Left renal cortex interstitium (tissue), 4 donors: Measurements from ENCODE around the gene RHOT1. TPM values are rescaled to one million over a fixed set of nuclear protein-coding genes. Genes with fewer than 3 reads are reported as not detected.
"Not testable (repeated sequence)": the region's sequence is repeated elsewhere in the genome, so short reads cannot be mapped to it uniquely, and the experiment has no call there.

Experiments used
- DNase-seq, 4 donors: peaks; one replicate each; pipeline ENCODE4 v3.0.0-alpha.2; 2013; ENCODE audit warnings: low read depth in 4 of 4, low spot score in 2 of 4, missing footprints in 1 of 4
- polyA plus RNA-seq, 4 donors: library from polyadenylated mRNA; unstranded; fragments of 120-200 nt; gene quantifications; one replicate each; pipeline ENCODE4 v1.2.1, GENCODE V29; 2013; ENCODE audit not compliant: insufficient read length in 4 of 4

RHOT1 gene
- 10 to 100 TPM; 46.0 to 61.2 (median 52.5) TPM for polyA plus RNA-seq

DNA sequence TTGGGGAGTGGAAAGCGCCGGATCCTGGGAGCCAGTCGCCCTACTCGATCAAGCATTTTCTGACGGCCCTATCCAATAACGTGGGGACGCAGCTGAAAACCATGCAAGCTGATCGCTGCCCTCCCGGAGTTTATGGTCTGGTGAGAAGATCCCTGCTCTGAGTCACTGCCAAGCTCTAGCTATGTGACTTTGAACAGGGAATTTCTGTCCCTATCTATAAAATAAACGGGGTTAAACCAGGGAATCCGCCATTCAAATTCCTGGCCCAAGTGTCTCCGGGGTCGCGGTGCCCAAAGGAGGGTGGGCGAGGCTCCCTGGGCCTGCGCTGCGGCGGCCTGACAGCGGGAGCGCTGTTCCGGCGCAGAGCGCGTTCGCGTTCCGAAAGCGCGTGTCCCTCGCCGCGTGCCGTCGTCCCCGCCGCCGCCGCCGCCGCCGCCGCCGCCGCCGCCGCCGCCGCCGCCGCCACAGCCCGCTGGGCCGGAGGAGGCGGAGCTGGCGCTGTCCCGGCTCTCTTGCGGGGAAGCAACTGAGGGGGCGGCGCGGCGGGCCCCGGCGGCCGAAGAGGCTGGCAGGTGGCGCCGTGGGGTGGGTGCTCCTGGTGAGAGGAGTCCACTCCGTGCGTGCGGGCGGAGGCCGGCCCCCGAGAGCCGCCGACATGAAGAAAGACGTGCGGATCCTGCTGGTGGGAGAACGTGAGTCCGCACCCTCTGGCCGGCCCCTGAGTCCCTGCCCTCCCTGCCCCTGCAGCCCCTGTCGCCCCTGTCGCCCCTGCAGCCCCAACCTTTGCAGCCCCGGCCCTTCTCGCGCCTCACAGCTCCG, at the start of gene RHOT1:
Gene RHOT1, plus strand, starts transcription at position 465 of the 819 bp plus-strand sequence. Its CDS starts 191 bp downstream, at position 656.
- peak in 3 of 4 donors; percentile 61 to 86 (median 63) for DNase-seq

- DNase-seq: no peak
Observed at GRCh38 chr17:32099686-32100085, 42.6 kb upstream of the RHOT1 start.

DNA sequence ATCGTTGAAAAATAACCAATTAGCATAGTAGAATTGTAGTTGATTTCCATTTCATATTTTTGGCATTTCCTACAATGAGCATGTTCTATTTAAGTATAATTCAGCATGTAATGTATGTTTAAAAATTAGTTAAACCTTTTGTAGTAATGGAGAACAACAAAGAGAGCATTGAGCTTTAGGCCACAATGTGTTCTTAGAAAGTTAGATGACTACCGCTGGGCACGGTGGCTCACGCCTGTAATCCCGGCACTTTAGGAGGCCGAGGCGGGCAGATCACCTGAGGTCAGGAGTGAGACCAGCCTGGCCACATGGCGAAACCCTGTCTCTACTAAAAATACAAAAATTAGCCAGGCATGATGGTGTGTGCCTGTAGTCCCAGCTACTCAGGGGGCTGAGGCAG, 42.0 kb upstream of the RHOT1 start:
- DNase-seq: not testable (repeated sequence)

DNA sequence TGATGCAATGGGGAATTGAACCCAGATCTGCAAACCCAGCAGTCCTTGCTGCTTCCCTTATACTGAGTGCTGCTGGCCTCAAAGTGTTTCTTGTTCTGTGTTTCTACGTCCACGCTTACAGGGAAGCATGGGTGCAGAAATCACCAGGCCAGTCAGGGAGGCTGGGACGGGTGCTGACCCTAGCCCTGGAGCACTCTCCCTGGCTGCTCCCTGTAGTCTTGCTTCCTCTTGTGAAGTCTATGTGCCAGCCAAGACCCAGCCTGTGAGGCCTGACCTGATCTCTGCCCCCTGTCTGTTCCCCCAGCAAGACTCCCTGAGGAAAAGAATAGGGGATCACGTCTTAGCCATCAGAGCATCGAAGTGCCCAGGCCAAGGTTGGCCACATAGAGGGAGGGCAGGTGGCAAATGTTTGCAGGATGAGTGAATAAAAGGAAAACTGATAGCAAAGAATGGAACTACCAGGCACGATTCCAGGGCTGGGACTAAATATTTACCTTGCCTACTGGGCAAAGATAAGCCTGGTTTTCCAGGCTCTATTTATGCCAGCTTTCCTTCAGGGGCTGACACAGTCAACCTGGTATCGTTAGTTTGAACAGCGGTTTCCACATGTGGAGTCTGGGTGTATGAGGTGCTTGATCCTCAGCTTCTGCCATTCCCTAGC, 41.2 kb upstream of the RHOT1 start:
- no peak for DNase-seq

DNA sequence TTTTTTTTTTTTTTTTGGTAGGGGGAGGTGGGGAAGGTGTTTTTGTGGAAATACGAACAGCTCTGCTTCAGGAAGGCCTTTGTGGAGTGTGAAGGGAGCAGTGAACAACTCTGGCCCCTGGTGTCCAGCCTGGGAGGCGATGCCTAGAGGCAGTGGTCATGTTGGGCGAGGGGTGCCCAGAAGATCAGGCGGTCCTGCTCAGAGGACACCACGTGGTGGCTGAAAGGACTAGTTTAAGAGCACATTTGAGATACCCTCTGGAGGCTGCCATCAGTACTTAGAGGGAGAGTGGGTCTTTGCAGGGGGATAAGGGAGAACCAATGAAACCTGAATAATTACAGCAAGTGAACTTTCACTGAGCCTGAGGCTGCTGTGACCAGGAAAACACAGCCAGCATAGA, 40.1 kb upstream of the RHOT1 start:
- DNase-seq: no peak

DNA sequence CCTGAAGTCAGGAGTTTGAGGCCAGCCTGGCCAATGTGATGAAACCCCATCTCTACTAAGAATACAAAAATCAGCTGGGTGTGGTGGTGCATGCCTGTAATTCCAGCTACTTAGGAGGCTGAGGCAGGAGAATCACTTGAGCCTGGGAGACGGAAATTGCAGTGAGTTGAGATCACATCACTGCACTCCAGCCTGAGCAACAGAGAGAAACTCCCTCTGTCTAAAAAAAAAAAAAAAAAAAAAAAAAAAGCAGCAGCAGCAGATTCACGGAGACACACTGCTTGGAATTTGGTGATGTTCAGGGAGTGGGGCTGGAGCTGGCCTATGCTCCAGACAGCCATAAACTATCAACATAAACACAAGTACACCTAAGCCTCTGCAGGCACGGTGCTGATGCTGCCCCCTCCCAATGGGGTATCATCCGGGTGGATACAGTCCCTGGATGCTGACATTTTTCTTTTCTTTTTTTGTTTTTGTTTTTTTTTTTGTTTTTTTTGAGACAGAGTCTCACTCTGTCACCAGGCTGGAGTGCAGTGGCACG, 39.6 kb upstream of the RHOT1 start:
- DNase-seq: no peak

DNA sequence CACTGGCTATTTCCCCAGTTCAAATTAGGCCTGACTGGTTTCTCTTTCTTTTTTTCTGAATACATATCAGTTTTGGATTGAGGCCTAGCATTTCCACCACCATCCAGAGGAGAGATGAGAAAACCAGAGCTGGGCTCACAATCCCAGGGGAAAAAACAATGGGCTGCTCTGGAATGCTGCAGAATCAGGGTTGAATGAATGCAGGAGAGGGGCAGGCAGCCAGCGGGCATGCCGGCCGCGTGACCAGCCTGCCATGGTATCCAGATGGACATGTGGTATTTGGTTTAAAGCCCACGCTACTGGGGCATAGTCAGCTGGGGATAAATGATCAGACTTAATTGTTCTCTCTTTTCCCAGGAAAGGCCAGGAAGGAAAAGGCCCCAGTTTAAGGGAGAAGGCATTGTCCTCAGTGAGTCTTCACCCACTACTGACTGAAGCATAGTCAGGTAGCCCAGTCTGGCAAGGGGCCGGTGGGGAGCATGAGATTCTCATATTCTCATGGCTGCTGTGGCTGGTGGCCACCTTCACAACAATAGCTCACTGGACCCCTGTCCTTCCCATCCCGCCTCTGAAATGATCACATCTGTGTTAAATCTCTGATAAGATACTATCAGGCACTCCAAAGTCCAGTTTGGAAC, 38.7 kb upstream of the RHOT1 start:
- DNase-seq: no peak

DNA sequence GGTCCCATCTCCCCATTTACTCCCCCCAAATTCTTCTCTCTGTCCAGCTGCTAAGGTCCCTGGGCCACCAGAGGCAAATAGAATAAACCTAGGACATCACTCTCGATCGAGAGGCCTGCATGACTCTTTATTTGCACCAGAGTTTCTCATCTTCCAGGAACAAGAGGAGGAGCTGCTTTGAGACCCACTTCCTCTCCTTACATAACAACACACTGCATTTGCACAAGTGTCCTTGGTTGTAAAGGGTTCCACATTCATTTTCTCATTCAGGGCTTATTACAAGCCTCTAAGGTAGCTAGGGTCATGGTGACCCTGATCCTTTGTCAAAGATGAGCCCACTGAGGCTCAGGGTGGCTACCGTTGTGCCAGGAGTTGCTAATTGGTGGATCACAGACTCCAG, 38.1 kb upstream of the RHOT1 start:
- DNase-seq: no peak

DNA sequence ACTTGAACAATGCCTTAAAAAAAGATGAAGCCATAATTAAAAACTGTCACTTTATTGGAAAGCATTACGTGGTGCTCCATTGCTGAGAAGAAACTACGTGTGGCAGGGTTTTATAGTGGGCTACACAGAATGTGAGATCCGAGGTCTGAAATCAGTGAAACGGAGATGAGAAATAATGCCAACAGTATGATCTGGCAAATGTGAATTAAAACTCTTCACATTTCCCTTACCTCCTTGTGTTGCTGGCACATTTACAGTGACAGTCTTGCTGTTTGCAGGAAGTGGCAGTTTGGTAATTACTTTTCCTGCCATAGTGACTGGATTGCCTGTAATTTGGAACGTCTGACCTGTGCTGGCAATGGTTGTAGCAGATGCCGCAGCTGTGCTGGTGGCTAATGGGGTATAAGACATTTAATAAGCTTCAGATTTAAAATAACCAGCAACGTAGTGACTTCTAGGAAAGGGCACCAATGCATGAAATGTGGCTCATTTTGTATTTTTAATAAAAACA, 35.8 kb upstream of the RHOT1 start:
- not testable (repeated sequence) for DNase-seq

DNA sequence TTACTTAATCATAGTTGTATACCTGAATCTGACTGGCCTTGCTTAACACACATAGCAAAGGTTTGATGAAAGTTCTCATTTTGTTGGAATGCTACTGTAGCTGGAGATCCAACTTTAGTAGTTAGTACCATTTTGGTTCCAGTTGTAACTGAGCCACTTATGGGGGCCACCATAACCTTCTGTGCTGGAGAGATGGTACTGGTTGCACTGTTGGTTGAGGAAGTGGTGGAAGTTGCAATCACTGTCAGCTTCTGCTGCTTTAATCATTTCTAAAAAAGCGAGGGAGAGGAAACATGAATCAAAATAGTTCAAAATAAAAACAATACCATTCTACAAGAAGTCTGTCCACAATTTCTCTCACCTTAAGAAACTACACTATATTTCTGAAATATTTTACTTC, 35.1 kb upstream of the RHOT1 start:
- not testable (repeated sequence) for DNase-seq

GRCh38 chr17:32110596-32110995, 31.7 kb upstream of the RHOT1 start:
- no peak for DNase-seq

DNA sequence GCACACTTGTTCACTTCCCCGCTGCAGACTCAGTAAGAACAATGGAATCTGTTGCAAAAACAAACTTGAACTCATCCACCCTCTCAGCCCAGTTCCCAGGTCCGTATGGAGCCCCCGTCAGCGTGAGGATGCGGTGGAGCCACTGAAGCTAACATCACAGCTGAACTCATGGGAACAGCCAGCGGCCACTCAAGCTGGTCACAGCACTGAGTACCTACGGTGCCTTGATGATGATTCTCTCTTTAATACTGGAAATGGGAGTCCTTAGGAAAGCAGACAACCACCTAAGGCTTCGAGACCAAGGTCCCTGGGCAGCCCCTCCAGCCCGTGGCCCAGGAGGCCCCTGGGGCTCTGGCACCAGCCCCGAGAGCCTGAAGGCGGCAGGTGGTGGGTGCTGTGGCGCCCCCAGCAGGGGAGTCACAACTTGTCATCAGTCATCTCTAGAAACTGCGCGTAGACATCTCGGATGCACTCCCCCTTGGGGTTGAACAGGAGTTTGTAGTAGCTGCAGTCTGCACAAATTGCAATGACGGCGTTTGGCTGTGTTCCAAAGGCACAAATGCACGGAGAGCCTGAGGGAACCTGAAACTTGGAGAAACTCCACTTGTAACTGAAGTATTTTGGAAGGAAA, 31.0 kb upstream of the RHOT1 start:
- DNase-seq: peak in 2 of 4 donors; percentile 46 to 72

DNA sequence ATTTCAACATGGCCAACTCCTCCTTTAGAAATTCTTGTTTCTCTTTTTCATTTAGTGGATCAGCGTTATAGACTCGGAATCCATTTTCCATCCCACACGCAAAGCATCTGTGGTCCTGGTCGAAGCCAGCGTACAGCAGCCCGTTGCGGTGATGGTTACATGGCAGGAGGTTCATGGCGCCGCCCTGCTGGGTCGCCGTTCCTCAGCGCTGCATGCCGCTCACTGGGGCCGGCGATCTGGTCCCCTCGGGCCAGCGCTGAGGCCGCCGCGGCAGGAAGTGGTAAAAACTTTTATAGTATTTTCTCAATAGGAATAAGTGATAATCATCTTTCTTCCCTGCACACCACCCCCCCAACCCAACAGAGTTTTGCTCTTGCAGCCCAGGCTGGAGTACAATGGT, 29.9 kb upstream of the RHOT1 start:
- DNase-seq: no peak

DNA sequence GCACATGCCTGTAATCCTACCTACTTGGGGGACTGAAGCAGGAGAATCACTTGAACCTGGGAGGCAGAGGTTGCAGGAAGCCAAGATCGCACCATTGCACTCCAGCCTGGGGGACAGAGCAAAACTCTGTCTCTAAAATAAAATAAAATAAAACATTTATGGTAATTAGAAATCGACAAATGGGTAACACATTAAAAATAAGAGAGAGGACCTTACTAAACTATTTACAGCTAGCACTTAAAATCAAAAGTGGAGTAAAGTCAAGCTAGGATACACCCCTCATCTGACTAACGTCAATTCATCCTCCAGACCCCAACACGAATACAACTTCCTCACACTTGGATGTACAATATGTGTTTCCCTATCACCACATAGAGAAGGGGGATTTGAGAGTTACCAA, 27.8 kb upstream of the RHOT1 start:
- no peak for DNase-seq

DNA sequence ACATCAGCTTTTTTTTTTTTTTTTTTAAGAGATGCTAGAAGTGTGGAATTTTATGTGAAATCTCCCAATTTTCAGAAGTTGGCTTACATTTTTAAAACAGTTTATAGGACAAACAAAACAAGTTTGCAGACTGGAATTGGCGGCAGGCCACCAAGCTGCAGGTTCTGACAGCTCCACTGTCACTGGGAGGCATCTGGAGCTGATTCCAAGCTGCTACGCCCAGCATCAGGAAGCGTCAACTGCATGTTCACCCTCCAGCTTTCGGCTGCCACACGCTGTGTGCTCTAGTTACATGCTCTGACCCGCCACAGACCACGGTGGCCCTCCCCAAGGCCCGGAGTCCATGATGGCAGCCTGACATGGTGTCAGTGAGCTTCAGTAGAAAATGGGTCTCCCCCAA, 26.8 kb upstream of the RHOT1 start:
- not testable (repeated sequence) for DNase-seq

DNA sequence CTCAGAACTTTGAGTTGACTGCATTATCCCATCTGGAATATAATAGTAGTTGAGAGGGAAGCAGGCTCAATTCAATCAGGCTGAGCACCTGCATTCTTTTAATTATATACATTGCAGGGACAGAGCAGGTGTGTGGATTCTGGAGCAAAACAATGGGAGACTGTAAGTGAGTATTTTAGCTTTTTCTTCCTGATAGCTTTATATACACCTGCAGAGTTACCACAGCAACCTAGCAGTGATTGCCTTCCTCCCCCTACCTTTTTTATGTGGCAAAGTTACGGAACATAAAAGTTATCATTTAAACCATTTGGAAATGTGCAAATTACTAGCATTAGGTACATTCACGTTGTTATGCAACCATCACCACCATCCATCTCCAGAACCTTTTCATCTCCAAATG, 25.4 kb upstream of the RHOT1 start:
- no peak for DNase-seq

GRCh38 chr17:32117399-32117798, 24.9 kb upstream of the RHOT1 start:
- DNase-seq: no peak

- DNase-seq: not testable (repeated sequence)
Observed at GRCh38 chr17:32118088-32118487, 24.2 kb upstream of the RHOT1 start.

DNA sequence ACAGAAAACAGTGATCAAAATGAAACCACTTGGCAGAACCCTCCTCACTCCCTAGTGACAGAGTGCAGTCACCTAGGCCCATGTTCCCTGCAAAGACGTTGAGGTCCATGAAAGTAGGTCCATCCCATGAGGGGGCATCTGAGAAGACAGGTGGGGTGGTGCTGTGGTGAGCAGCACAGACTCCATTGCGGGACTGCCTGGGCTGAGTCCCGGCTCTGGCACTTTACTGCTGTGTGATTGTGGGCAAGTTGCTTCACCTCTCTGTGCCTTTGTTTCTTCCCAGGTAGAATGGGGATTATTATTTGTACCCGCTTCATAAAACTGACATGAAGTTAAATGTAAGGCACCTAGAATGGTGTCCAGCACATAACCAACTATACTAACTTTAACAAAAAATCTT, 23.5 kb upstream of the RHOT1 start:
- no peak for DNase-seq

- DNase-seq: no peak
Observed at GRCh38 chr17:32120141-32120540, 22.2 kb upstream of the RHOT1 start.

- DNase-seq: no peak
Observed at GRCh38 chr17:32120716-32121115, 21.6 kb upstream of the RHOT1 start.
